NCI-H524 treated with DMSO at 0.1 percent for 48 hours (cell line): ENCODE results near the gene BANP.
"Not testable (repeated sequence)": the region's sequence is repeated elsewhere in the genome, so short reads cannot be mapped to it uniquely, and the experiment has no call there.

Experiments
- DNase-seq: peaks from one replicate; lab custom pipeline; 2025; lab: John Stamatoyannopoulos, UW

Gene BANP

DNA sequence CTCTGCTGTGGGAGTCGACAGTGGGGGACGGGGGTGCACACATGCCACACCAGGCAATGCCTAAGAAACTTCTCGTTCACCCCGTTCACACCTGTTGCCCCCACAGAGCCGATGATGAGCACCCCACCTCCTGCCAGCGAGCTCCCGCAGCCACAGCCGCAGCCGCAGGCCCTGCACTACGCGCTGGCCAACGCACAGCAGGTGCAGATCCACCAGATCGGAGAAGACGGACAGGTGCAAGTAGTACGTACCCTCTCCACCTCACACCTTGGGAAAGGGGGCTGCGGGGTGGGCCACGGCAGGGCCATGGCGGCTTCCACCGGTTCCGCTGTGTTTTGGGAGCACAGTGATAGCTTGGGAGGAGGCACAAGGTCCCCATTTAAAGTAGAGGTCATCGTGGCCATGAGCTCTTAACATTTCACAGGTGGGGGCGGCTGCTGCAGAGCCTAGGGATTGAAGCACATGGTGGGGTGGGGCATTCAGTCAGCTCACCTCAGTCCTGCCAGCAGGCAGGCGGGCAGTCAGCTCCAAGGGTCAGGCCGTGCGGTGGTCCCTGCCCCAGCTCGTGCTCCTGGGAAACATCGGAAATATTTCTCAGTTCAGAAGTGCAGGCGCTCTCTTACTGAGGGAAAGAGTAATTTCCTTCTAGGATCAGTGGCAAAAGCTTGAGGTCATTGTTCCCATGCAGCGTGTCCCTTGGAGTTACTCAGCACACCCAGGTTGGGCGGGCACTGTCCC, 81.9 kb downstream of the BANP start:
- DNase-seq: not testable (repeated sequence)

DNA sequence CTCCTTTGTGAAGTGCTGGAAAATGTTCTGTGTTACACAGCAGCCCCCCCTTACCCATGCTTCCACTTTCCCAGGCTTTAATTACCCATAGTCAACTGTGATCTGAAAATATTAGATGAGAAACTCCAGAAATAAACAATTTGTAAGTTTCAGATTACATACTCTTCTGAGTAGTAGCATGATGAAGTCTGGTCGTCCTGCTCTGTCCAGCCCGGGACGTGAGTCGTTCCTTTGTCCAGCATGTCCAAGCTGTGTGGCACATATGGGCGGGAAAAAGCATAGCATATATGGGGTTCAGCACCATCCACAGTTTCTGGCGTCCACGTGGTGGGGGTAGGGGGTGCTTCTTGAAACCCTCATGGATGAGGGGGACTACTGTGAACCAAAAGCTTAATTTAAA, 83.5 kb downstream of the BANP start:
- DNase-seq: no peak

DNA sequence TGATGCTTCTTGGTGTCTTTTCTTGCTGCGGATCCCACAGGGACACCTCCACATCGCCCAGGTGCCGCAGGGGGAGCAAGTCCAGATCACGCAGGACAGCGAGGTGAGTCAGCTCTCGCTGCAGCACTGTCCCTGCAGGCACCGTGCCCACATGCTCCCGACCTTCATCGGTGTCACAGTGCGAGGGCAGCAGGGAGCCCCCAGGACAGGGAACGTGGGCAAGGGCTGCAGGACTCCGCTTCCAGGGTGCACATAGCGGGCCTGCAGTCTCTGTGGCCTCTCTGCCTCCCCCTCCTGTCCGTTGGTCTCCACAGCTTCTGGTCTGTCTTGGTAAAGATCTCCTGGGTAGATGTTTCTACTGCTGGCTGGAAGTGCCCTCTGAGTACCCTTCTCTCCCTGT, 84.1 kb downstream of the BANP start:
- DNase-seq: no peak

DNA sequence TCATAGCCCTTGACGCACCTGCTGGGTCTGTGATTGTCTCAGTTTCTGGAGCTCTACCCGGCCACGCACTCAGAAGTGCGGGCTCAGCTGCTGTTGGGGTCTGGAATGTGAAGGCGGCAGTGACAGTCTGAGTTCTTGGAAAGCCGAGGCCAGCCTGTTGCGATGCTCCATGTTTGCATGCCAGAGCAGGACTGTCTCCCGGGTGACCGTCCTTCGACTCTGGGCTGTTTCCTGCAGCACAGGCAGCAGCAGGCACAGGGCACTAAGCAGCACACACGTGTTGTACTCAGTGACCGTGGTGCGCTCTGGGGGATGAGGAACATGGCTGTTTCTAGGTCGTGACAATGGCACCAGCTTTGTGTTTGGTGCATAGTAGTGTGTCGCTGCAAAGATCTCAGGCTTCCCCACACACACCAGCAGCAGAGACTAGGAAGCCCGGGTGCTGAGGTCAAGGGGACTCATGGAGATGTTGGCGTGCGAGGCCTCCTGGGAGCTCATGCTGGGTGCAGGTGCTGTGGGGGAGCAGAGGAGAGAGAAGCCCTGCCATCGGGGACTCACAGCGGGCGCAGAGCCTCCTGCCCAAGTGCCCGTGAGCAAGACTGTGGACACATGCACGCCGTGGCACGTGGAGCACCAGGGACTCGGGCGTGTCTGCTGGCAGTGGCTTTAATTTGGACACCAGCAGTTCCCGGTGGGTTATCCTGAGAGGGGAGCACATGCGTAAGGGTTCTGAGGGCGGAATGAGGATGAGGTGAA, 84.8 kb downstream of the BANP start:
- DNase-seq: not testable (repeated sequence)

DNA sequence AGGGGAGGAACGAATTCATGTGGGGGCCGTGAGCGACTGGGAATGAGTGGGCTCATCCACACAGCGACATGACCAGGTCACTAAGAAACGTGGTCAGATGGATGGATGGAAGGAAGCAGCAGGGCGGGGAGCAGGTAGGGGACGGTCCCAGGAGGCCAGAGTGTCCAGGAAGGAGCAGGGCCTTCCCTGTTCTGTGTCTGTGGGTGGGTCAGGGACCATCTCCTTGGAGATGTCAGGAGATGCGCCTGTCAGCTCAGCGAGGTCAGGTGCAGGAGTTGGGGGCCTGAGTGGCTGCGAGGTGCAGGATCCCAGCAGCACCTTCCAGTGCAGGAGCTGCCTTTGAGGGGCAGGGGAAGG, 85.4 kb downstream of the BANP start:
- not testable (repeated sequence) for DNase-seq

DNA sequence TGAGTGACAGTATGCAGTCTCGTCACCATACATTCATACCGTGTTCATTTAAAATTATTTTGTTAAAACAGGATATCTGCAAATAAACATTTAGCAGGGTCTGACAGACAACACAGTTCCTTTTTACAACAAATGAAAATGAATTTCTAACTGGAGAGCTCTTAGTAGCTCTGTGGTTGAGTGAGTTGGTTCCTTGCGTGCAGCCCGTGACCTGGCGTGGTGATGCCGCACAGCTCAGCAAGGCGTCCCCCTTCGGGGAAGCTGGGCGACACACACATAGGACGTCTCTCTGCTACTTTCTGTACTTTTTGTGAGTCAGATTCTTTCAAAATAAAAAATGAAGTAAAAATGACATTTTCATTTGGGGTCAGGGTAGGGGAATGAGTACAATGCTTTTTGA, 86.1 kb downstream of the BANP start:
- not testable (repeated sequence) for DNase-seq

DNA sequence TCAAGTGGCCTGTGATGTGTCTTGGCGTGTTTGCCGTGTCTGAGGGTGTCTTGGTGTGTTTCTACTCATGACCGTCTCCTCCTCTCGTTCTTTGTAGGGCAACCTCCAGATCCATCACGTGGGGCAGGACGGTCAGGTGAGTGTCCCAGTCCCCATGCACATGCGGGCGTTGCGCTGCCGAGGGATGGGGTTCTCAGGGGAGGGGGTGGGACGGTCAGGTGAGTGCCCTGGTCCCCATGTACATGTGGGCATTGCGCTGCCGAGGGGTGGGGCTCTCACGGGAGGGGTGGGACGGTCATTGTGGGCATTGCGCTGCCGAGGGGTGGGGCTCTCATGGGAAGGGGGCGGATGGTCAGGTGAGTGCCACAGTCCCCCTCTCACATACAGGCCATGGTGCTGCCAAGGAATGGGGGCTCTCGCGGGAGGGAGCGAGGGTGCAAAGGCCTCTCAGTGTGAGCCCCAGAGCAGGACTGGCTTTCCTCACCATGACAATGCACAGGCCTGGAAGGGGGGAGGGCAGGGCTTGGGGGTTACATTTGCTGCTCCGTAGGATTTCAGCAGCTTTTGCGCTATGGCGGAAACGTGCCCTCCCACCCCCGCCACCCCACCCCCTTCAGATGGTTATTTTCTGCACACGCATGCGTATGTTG, 86.8 kb downstream of the BANP start:
- not testable (repeated sequence) for DNase-seq

DNA sequence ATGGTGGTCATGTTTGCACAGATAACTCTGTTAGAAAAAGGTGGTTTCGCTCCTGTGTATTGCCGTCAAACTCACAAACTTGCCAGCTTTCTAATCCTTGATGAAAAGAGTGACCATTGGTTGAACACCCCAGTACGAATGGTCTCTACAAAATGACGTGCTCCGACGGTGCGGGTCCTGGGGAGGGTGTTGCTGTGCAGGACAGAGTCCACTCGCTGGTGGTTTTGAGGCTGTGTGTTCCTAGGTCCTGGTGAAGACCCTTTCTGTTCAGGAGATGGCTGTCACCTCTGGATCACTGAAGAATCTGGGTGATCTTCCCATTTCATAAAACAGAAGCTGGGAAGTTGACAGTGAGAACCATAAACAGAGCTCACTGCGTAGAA, 87.3 kb downstream of the BANP start:
- DNase-seq: not testable (repeated sequence)

DNA sequence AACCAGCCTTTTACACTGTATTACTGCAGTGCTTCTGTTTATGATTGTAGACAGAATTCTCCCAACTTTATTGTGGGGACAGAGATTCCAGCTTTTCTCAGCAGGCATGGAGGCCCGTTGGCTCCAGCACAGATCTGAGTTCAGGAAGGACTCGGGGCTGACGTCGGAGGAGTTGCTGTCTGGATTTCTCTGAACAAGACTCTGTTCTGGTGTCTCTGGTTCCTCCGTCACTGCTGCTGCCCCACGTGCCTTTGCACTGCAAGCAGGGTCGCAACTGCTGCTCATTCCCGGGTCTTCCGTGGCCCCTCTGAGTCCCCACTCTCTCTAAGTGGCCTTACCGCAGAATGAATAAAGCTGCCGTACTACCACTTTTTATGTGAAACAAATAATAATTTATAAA, 88.4 kb downstream of the BANP start:
- no peak for DNase-seq

DNA sequence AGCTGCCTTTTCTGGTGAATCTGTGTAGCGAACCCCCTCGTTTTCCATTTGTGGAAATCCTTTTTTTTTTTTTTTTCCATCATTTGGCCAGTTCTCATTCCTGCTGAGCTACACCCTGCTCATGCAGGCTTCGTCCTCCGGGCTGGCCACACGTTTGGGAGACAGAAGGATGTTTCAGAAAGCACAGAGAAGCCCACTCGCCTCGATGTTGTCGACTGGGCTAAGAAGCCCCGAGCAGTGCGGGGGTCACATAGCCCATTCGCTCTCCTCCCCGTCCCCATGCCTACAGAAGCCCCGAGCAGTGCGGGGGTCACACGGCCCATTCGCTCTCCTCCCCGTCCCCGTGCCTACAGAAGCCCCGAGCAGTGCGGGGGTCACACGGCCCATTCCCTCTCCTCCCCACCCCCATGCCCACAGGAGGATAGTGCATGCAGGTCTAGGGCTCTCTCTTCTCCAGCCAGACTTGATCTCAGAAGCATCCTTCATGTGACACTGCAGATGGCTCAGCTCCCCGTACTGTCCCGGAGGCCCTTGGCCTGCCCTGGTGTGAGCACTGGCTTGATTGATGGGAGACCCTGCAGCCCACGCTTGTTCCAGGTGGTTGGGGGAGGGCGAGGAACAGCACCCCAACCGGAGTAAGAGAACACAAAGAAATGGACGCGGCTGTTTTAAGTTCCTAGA, 89.1 kb downstream of the BANP start:
- not testable (repeated sequence) for DNase-seq

DNA sequence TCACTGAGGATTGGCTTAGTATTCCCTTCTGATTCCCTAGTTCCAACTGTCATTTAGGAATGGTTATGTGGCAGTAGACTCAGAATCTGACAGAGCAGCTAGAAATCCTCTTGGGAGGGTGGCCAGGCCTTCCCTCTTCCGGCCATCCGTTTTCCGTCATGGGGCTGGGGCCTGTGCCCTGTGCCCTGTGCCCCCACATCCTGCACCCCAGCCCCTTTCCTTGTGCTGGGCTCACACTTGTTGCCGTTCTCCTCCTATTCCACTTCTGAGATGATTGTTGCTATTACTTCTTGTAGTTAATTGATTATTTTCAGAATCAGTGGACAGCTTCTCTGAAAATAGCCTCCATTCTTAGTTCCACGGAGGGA, 89.6 kb downstream of the BANP start:
- DNase-seq: not testable (repeated sequence)

DNA sequence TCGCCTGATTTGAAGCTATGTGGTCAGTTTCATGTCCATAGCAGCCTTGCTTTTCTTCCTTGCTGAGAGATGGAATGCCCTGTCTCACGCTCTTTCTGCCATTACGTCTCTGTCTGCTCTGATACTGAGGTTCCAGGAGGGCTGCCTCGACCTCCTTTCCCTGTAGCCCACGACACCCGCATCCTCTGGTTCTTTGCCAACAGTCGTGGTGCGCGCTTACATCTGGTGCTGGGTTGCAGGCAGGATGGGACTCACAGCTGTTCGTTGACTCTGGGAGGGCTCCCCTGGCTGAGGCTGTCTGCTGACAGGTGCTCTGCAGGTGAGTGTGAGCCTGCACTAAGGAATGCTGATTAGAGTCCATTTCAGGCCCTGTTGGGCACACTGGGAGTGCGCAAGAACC, 90.3 kb downstream of the BANP start:
- not testable (repeated sequence) for DNase-seq

DNA sequence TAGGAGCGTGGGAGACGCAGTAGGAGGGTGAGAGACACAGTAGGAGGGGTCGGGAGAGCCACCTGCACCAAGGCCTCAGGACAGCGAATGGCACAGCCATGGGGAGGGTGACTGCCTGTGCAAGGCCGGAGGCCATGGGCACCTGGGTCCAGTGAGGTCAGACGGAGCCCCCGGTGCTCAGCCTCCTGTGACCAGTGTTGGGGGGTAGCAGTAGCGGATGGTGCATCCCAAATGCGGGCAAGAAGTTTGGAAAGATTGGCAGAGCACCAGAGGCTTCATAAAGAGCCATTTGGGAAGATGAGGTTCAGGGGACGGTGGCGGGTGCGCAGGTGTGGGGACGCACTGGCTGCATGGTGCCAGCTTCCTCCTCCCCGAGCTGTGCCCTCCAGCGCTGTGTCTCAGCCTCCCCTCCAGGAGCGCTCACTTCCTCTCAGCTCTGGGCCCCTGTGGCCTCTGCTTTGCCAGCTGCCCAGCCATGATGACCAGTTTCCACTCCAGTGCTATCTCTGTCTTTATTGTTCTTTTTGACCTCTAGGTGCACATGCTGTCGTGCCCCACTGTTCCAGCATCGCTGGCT, 90.8 kb downstream of the BANP start:
- DNase-seq: not testable (repeated sequence)

DNA sequence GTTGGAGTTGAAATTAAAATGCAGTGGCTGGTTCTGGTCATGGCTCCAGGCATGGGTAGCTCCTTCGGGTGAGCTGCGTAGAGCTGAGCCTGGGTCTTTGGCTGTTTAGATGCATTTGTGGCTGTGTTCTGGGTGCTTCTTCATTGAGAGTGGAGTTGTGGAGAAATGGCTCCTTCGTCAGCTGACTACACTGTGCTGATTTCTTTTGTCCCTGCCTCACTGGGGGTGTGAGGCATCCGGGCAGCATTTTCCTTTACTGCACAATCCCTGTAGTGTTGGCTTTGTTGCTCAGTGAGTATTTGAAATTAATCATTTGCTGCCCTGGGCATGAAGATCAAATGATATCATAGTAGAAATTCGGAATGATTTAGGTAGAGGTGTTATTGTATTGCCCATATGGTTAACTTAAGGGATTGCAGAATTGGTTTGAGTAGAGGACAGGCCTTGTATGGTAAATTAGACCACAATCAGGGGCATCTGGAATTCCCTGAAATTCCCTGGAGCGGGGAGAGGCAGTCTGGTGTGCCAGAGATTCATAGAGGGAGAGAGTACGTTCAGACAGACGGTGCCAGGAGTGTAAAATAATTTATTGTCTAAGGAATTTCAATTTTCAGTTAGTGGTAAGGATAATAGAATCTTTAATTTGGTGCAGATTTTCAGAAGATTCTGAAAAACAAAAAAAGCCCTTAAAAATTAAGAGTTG, 92.1 kb downstream of the BANP start:
- DNase-seq: not testable (repeated sequence)

DNA sequence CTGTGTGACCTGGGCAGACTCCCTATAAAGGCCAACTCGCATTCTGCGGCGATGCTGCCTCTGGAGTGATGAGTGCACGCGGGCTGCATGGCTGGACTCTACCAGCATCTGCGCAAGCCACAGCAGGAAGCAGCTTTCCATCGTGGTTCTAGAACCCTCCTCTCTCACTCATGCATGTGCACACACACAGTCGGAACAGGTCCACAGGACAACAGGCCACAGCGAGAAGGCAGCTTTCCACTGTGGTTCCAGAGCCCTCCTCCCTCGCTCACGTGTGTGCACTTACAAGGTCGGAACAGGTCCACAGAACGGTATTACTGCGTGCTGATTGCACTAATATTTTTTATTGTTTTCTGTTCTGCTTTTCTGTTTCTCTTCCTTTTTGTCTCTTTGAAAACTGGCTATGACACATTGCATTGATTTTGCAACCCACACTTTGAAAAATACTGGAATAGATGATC, 92.9 kb downstream of the BANP start:
- not testable (repeated sequence) for DNase-seq

DNA sequence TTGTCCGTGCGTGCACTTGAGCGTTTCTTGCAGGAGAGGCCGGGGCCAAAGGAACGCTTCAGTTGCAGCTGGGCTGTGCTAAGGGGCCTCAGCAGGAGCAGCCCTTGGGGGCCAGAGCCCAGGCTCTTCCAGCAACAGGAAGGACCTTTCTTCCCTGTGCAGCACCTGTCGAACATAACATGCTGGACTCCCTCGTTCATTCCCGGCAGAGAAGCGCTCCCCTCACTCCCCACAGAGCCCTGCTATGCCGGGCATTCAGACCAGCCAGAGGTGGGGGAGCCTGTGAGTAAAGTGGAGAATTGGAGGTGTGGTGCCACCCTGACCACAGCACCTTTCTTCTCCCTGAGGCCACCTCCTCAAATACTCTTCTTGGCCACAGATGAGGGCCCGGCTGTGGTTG, 94.1 kb downstream of the BANP start:
- DNase-seq: not testable (repeated sequence)

DNA sequence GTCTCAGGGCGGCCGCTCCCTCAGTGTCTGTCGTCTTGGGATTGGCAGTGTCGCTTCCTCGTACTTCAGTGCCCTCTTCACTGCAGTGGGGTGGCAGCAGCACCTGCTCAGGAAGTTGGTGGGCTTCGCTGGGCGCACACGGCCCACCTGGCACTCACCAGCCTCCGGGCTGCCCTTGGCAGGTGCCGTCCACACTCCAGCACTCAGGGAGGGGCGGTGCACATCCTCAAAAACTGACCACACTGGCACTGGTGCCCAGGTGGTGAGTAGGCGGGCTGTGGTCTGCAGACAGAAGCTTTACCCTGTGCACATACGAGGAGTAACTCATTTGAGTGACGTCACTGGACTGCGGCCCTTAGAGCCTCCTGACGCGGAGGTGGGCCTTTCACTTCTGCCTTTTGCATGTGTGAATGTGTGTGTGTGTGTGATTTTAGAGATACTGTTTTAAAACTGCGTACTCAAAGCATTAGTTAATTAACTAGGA, 94.6 kb downstream of the BANP start:
- DNase-seq: no peak

DNA sequence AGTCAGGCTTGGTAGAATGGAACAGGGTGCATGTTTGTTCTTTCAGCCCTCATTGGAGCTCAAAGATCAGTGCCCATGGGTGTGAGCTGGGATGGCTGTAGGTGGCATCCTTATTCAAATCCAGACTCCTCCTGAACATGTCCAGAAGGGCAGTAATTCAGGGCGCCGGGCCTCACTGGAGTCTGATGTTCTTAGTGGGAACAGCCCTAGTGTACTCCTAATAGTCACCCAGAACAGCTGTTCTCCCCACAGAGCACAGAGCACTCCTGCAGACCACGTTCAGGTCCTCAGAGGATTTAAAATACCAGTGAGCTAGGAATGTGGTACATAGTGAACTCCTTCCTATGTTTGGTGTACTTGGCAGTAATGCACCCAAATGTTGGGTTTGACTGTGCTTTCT, 96.2 kb downstream of the BANP start:
- no peak for DNase-seq

DNA sequence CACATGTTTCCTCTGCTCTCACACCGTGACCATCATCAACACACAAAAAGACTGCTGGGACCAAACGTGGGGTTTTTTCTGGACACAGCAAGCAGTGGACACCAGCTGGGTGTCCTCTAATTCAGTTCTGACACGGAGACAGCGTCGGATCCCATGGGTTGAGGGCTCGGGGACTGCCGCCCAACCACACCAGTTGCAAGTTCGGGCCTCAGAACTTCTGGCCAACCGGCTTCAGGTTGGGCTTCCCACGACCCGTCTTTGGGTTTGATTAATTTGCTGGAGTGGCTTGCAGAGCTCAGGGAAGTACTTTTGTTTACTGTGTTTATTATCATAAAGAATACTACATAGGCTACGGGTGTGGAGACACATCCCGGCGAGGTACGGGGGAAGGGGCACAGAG, 97.8 kb downstream of the BANP start:
- DNase-seq: no peak

DNA sequence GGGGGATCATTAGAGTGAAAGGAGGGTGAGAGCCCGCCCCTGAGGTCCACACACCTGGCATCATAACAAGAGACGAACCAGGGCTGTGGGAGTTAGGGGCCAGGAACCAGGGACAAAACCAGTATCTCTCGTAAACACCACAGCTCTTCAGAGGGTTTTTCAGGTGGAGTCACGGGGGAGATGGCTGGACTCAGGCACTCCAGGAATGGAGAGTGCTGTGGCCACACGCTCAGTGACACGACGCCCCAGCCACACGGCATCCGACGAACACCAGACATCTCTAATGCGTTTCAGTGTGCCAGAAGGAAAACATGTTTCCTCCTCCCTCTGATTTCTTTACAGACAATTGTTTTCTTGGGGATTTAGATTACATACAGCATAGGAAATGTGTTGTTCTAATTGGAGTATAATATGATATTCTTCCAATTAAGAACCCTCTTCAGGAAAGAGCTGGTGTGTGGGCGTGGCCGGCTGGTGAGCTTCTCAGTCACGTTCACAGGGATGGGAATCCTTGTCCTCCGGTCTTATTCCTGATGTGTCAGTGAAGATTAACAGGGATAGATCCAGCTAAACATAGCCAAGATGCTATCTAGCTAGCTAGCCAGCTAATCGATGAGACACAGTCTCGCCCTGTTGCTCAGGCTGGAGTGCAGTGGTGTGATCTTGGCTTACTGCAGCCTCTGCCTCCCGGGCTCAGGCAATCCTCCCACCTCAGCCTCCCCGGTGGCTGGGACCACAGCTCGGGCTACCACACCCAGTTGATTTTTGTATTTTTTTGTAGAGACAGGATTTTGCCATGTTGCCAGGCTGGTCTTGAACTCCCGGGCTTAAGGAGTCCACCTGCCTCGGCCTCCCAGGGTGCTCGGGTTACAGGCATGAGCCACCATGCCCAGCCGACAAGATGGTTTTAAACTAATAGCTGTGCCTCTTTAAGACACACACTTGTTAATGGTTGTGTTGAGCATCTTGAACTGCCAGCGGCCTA, 98.6 kb downstream of the BANP start:
- no peak for DNase-seq
